HEK293 (cell line): ENCODE results near the gene MTA3.

Experiments used
- CTCF ChIA-PET: fragments of 350-600 bp; formaldehyde crosslinking; extraction: SDS; loops from one replicate; lab custom pipeline; 2021; ENCODE audit warnings: antibody characterized with exemption; lab: Yijun Ruan, JAX
- POLR2A ChIA-PET: fragments of 300-600 bp; formaldehyde crosslinking; extraction: SDS; loops from one replicate; lab custom pipeline; 2020; ENCODE audit warnings: antibody characterized with exemption, inconsistent platforms; lab: Yijun Ruan, JAX
- H3K27ac ChIP-seq: fragments of 200-500 bp; sonication (Bioruptor generic); 2 replicates; pipeline ENCODE4 v1.5.1; 2014; ENCODE audit warnings: low read depth, low read length, control low read depth, inconsistent platforms; ENCODE audit errors: extremely low read depth
- H3K36me3 ChIP-seq, 2 experiments: fragments of 200-500 bp in 1 of 2; sonication (Bioruptor generic) in 1 of 2; 1 replicate in 1 of 2; 2 replicates in 1 of 2; pipeline ENCODE4 v1.5.1; 2014 to 2017; ENCODE audit warnings: inconsistent platforms in 2 of 2, low read length in 2 of 2; ENCODE audit not compliant: control insufficient read depth in 2 of 2, insufficient read depth in 1 of 2
- H3K4me1 ChIP-seq: fragments of 200-500 bp; sonication (Bioruptor generic); 2 replicates; pipeline ENCODE4 v1.5.1; 2014; ENCODE audit warnings: mild to moderate bottlenecking, low read length, inconsistent platforms; ENCODE audit not compliant: control insufficient read depth, insufficient read depth
- H3K4me3 ChIP-seq: 2 replicates; pipeline ENCODE4 v1.5.1; 2011; ENCODE audit warnings: low read depth, mild to moderate bottlenecking, control low read depth, low read length, moderate library complexity
- H3K9me3 ChIP-seq: fragments of 200-500 bp; sonication (Bioruptor generic); 2 replicates; pipeline ENCODE4 v1.5.1; 2014; ENCODE audit warnings: low read depth, low read length, inconsistent platforms; ENCODE audit not compliant: control insufficient read depth, insufficient read depth
- AEBP2 ChIP-seq: fragments of 450-650 bp; formaldehyde crosslinking; IDR thresholded peaks from 2 replicates; pipeline ENCODE4 v1.5.1; 2016; ENCODE audit warnings: missing biosample characterization, missing genetic modification characterization, borderline replicate concordance
- BCL11B ChIP-seq: fragments of 450-650 bp; formaldehyde crosslinking; IDR thresholded peaks from 2 replicates; pipeline ENCODE4 v1.5.1; 2016; ENCODE audit warnings: low read depth, missing biosample characterization, missing genetic modification characterization
- GLI2 ChIP-seq: fragments of 450-650 bp; formaldehyde crosslinking; IDR thresholded peaks from 2 replicates; pipeline ENCODE4; 2017; ENCODE audit warnings: missing biosample characterization, missing genetic modification characterization, low read depth, borderline replicate concordance
- KLF1 ChIP-seq: fragments of 450-650 bp; formaldehyde crosslinking; IDR thresholded peaks from 2 replicates; pipeline ENCODE4 v1.5.1; 2016; ENCODE audit warnings: missing biosample characterization, missing genetic modification characterization
- SP2 ChIP-seq: fragments of 450-650 bp; formaldehyde crosslinking; IDR thresholded peaks from 2 replicates; pipeline ENCODE4 v1.5.1; 2016; ENCODE audit warnings: missing biosample characterization, missing genetic modification characterization
- ZBTB11 ChIP-seq: fragments of 450-650 bp; formaldehyde crosslinking; conservative IDR thresholded peaks from 2 replicates; pipeline ENCODE4 v1.5.1; 2016; ENCODE audit warnings: low read depth, missing biosample characterization, missing genetic modification characterization
- ZFP41 ChIP-seq: fragments of 450-650 bp; formaldehyde crosslinking; IDR thresholded peaks from 2 replicates; pipeline ENCODE4 v1.5.1; 2016; ENCODE audit warnings: missing biosample characterization, missing genetic modification characterization, borderline replicate concordance
- ZNF266 ChIP-seq: fragments of 450-650 bp; formaldehyde crosslinking; IDR thresholded peaks from 2 replicates; pipeline ENCODE4 v1.5.1; 2016; ENCODE audit warnings: missing biosample characterization, missing genetic modification characterization, low read depth
- ZNF292 ChIP-seq: fragments of 450-650 bp; formaldehyde crosslinking; IDR thresholded peaks from 2 replicates; pipeline ENCODE4 v1.5.1; 2016; ENCODE audit warnings: low read depth, missing biosample characterization, missing genetic modification characterization, borderline replicate concordance
- ZNF366 ChIP-seq: fragments of 450-650 bp; formaldehyde crosslinking; conservative IDR thresholded peaks from 2 replicates; pipeline ENCODE4 v1.5.1; 2016; ENCODE audit warnings: missing biosample characterization, missing genetic modification characterization
- ZNF398 ChIP-seq: fragments of 450-650 bp; formaldehyde crosslinking; IDR thresholded peaks from 2 replicates; pipeline ENCODE4 v1.5.1; 2017; ENCODE audit warnings: missing biosample characterization, missing genetic modification characterization
- ZNF423 ChIP-seq: fragments of 450-650 bp; formaldehyde crosslinking; IDR thresholded peaks from 2 replicates; pipeline ENCODE4 v1.5.1; 2016; ENCODE audit warnings: missing biosample characterization, missing genetic modification characterization
- ZNF426 ChIP-seq: fragments of 450-650 bp; formaldehyde crosslinking; IDR thresholded peaks from 2 replicates; pipeline ENCODE4 v1.5.1; 2017; ENCODE audit warnings: missing biosample characterization, missing genetic modification characterization, mild to moderate bottlenecking, inconsistent platforms, moderate library complexity
- ZNF449 ChIP-seq: fragments of 450-650 bp; formaldehyde crosslinking; IDR thresholded peaks from 2 replicates; pipeline ENCODE4 v1.5.1; 2017; ENCODE audit warnings: missing biosample characterization, mild to moderate bottlenecking, missing genetic modification characterization, moderate library complexity
- ZNF514 ChIP-seq: fragments of 450-650 bp; formaldehyde crosslinking; IDR thresholded peaks from 2 replicates; pipeline ENCODE4 v1.5.1; 2016; ENCODE audit warnings: missing biosample characterization, missing genetic modification characterization
- ZNF580 ChIP-seq: fragments of 450-650 bp; formaldehyde crosslinking; IDR thresholded peaks from 2 replicates; pipeline ENCODE4 v1.5.1; 2016; ENCODE audit warnings: missing biosample characterization, missing genetic modification characterization
- ZNF626 ChIP-seq: fragments of 450-650 bp; sonication (Bioruptor Pico); formaldehyde crosslinking; IDR thresholded peaks from 2 replicates; pipeline ENCODE4 v1.5.1; 2018; ENCODE audit warnings: missing biosample characterization, missing genetic modification characterization, inconsistent platforms

MTA3 gene

GRCh38 chr2:42804891-42805290 lies 236.5 kb downstream of the MTA3 start:
- Histone ChIP-seq H3K36me3 (no peaks in the 10 kb centered on the region), H3K27ac (no peak overlapping the region), H3K9me3 (no peaks in the 10 kb centered on the region), H3K4me1 (no peaks in the 10 kb centered on the region), H3K4me3 (no peak overlapping the region)
- ChIA-PET POLR2A (no interaction called here), CTCF (interaction anchor here (0.6 kb wide), 2 partner anchors 99 to 347 kb away, joined by 3 read pairs; no protein-coding TSS in a partner anchor)
- TF ChIP-seq ZNF398 (tag by site-specific recombination) (no peak), ZNF626 (tag by site-specific recombination) (no peak), SP2 (tag by site-specific recombination) (no peak), ZNF423 (no peak), GLI2 (tag by site-specific recombination) (no peak), KLF1 (tag by site-specific recombination) (no peak), ZNF366 (tag by site-specific recombination) (no peak), ZNF514 (tag by site-specific recombination) (no peak), ZNF580 (no peak), AEBP2 (tag by site-specific recombination) (no peak), ZNF292 (tag by site-specific recombination) (no peak), ZNF266 (no peak), ZNF426 (tag by site-specific recombination) (no peak), ZFP41 (no peak), ZNF449 (tag by site-specific recombination) (no peak), BCL11B (no peak), ZBTB11 (tag by site-specific recombination) (no peak)
